HUDEP-2 (cell line): ENCODE data around the gene TSC22D2.

Source experiments
- DNase-seq, 76 experiments: peaks; one replicate each; lab custom pipeline; 2025; ENCODE audit not compliant: unreplicated experiment in 76 of 76; lab: John Stamatoyannopoulos, UW

TSC22D2 gene

DNA sequence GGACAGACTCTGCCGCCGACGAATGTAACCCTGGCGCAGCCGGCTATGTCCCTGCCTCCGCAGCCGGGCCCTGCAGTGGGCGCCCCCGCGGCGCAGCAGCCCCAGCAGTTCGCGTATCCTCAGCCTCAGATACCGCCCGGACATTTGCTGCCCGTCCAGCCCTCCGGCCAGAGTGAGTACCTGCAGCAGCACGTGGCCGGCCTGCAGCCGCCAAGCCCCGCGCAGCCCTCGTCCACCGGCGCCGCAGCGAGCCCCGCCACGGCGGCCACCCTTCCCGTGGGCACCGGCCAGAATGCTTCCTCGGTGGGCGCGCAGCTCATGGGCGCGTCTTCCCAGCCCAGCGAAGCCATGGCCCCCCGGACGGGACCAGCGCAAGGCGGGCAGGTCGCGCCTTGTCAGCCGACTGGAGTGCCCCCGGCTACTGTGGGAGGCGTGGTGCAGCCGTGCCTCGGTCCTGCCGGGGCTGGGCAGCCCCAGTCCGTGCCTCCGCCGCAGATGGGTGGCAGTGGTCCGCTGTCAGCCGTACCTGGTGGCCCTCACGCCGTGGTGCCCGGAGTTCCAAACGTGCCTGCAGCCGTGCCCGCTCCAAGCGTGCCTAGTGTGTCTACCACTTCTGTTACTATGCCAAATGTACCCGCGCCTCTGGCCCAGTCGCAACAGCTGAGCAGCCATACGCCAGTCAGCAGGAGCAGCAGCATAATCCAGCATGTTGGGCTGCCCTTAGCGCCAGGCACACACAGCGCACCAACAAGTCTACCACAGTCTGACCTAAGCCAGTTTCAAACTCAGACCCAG lies 2.4 kb downstream of the TSC22D2 start:
- peak in 39 of 76 experiments; percentile 1 to 38 (median 22) for DNase-seq

DNA sequence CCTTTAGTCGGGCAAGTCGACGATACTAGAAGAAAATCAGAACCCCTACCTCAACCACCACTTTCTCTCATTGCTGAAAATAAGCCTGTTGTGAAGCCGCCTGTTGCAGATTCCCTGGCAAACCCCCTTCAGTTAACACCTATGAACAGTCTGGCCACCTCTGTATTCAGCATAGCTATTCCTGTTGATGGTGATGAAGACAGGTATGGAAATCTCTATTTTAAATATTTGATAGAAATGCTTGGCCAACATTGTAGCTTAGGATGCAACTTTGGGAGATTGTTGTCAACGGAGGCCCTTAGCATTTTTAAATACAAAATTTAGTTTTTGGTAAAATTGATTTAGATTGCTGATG lies 3.0 kb downstream of the TSC22D2 start:
- DNase-seq: no peak

DNA sequence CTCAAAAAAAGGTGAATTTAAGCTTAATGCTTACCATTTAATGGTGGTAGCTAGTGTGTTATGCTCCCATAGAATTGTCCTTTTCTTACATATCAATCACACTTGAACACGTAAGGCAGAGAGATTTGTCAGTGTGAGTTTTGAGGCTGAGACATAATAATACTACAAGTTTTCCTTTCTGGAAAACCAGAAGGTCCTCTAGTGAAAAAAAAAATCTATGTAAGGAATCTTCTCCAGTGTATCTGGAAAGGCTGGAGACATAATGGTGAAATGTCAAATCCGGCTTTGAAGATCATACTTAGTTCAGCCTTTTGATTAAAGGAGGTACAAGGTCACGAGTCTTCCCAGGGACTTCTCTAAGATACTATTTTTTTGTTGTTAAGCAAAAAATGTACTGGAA lies 3.4 kb downstream of the TSC22D2 start:
- no peak for DNase-seq

DNA sequence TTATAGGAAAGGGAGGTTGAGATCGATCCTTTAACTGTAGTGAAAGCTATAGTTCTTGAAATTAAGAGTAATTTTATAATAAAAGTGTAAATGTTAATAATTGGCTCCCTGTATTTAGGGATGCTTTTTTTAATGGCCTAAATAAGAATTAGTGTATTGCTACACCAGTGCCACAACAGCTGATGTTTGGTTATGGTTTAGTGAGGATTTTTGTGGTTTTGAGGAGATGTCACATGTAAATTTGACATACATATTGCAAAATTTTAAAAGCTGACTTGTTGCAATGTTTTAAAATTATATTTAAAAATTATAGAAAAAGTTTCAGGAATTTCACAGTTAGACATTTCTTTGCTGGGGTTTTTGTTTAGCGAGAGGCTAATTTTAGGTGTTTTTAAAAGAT lies 3.9 kb downstream of the TSC22D2 start:
- no peak for DNase-seq

DNA sequence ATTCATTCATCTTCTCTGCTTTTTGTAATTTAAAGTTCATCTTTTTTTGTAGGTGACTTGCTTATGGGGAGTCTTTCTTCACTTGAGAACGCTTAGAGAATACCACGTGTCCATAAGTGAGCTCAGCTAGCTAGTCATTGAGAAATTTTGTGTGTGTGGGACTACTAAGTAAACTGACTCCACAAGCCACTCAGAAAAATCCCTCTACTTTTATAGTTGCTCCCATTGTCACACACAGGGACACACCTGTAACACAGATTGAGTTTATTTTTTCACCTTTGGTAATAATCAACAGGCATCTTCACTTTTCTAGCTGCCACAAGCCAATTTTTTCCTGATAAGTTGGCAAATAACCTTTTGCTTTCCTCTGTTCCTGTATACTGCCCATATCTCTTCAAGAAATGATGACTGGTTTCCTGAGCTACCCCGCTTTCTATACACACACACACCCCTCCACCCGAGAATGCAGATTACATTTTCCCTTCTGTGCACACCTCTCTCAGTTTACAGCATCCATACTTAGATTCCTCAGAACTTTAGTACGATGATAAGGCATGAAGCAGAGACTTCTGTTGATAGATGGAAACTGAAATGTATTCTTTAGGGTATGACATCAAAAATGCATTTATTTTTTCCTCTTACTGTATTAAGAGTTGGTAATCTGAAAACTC lies 4.6 kb downstream of the TSC22D2 start:
- peak in 22 of 76 experiments; percentile 1 to 52 (median 16) for DNase-seq

DNA sequence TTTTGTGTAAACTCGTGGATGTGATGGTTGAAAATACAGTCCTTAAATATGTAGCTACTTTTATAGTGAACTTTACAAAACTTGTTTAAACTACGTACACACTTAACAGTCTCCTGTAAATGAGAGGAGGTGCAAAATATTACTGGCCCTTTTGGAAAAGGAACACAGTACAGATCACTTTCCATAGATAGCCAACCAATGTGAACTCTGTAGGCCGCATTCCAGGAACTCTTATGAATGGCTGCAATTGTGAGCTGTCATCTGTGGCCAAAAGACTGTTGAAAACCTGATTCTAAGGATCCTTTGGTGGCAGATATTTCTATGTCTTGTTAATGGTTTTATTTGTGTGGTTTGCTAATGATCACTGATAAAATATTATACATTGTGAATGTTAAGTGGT lies 6.2 kb downstream of the TSC22D2 start:
- DNase-seq: peak in 40 of 76 experiments; percentile 1 to 60 (median 24)

DNA sequence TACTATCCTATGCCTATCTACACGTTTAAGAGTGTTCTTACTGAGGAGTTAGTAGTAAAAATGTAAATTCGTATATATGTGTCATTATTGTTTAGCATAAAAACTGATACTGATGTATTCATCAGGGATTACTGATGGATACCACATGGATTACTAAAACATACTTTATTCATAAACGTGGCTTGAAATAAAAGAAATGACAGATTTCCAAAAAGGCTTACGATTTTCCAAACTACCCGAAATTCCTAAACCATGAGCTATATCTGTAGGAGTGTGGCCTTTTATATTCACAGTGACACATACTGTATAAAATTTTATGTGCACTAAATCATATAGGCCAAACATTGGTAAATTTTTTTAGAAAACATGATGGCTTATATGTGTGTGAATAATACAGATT lies 6.9 kb downstream of the TSC22D2 start:
- no peak for DNase-seq

DNA sequence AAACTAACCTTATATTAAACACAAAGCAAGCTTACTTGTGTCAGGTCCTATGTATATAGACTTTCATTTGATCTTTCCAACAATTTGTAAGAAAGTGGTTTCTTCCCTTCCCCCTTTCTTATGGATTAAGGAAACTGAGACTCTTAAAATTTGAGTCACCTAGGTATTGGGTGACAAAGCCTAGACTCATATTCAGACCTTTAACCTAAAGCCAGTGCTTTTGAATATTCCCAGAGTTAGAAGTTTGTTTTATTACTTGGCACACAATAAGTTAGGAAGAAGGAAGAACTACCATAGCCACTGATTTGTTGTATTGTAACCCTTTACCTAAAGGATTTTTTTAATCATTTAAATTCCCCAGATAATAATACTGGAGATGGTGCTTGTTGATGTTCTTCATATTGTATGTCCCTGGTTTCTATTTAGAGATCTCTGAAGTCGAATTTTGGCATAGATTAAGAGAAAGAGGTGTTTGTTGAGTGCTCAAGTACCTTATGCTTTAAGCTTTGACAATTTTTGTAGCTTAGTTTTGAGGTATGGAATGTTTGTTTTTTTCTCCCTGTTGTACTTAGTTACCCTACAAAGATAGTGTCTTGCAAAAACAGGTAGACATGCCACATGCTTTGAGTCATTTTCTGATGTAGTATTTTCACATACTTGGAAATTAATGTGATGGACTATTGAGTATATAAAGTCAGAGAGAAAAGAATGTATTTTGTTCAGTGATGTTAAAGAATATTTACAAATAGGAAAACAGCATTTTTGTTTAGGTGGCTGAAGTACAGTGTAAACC lies 11.2 kb downstream of the TSC22D2 start:
- DNase-seq: no peak

DNA sequence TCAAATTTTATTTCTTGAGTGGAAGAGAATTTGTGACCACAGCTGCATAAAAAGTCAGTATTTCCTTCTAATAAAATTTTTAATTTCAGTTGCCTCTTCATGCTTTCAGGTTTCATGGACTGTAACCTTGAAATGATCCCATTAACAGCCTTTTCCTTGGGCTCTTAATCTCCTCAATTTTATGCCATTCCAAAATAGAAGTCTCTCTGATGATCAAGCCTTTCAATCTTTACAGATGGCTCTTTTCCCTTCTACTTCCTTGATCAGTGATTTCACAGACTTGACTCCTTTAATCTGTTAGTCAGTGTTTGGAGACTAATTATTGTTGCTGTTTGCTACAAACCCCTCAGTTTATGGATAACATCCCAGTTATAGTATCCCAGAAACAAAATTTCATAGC lies 11.9 kb downstream of the TSC22D2 start:
- no peak for DNase-seq

DNA sequence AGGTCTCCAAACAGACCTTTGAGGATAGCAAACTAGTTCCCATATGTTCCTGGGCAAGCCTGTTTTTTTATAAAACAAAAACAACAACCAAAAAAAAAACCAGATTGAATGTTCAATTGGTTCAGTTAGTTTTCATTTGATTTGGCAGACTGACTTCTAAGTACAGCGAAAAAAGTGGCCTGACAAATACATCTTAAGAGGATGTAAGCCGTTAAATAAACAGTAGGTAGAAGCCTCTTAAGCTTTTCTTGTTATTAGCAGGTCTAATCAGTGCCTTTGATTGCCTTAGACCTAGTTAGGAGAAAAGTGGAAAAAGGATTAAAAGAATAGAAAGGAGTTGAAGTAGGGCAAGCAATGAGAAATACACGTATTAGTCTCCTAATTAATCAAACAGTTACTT lies 13.2 kb downstream of the TSC22D2 start:
- DNase-seq: no peak

DNA sequence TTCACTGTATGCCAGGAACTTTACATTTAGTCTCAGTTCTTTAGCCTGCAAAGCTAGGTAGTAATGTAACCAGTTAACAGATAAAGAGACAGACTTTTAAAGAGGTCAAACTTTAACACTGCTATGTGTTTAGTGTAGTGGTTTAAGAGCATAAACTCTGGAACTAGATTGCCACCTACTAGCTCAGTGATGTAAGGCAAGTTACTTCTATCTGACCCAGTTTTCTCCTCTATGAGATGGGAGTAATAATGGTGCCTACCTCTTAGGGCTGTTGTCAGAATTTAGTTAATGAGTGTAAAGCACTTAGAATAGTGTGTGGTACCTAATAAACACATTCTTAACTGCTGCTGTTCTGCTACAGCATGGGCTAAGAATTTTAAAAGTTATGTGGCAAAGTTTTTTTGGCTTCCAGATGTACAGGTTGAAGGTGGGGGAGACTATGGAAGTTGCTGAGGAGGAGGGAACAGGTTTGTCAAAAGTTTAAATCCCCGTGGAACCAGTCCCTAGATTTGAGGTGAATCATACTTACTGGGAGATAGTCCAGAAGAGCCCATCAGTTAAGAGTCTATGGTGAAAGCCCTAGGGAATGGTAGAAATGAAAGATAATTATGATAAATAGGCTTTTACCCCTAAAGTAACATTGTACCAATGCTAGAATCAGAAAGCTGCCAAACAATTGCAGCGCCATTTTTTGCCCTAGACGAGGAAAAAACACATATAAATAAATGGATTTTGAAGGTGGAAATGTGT lies 13.9 kb downstream of the TSC22D2 start:
- DNase-seq: peak in 3 of 76 experiments; percentile 1 to 8 (median 5)

DNA sequence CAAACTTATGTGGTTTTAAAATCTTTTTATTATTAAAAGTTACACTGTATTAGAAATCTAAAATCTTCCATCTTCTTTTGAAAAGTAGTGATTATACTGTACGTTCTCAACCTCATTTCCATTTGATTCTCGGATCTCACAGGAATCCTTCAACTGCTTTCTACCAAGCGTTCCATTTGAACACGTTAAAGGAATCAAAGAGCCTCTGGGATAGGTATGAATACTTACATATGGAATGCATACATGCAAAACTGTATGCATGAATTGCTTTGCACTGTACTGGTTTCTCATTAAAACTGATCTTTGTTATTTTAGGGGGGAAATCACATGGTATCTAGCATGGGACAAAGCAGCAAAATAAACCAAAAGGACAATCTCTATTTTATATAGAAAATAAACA lies 14.8 kb downstream of the TSC22D2 start:
- DNase-seq: no peak

DNA sequence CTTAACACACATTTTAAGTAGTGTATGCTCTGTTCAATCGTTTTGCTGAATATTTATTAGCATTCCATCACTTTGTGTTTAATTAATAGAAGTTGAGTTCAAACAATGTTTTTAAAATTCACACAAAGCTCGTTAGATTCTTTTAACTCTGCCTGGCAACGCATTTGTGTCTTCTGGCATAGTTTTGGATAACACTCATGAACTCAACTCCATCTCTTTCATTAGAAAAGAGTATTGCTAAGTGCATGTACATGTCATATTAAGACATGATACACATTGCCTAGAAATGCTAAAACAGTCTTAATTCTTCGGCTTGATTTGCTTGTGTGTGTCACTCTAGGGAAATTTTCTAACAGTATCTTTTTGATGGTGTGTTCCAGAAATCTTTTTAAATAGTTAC lies 15.7 kb downstream of the TSC22D2 start:
- no peak for DNase-seq

DNA sequence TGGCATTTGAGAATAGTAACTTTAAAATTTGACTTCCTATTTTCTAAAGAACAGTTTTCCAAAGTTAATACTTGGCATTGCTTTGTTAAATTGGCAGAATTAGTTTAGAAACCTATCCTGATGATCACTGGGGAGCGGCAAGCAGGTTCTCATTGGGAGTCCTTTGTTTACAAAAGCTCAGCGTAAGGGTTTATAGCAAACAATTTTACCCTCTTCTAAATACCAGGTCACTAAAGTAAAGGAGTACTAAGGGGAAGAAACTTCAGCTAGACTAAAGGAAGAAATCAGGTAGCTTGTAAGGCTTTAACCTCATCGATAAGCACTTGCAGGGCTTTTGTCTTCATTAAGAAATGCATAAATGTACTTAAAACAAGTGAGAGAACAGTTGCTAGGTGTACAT lies 18.2 kb downstream of the TSC22D2 start:
- no peak for DNase-seq

DNA sequence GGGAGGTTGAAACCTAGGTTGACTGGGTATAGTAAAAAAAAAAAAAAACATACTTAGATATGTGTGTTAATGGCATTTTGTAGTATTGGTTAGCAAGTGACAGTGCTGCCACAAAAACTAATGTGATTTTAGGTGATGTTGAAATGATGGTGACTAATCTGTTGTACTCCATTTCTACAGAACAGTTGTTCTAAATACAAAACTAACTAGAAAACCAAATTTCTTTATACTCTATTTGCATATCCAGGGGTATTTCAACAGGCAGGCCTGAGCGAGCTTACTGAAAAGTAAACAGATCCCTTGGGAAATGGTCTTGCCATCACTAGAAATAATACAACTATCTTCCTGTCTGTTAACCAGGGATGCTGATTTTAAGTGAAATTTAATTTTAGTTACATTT lies 20.5 kb downstream of the TSC22D2 start:
- DNase-seq: no peak

DNA sequence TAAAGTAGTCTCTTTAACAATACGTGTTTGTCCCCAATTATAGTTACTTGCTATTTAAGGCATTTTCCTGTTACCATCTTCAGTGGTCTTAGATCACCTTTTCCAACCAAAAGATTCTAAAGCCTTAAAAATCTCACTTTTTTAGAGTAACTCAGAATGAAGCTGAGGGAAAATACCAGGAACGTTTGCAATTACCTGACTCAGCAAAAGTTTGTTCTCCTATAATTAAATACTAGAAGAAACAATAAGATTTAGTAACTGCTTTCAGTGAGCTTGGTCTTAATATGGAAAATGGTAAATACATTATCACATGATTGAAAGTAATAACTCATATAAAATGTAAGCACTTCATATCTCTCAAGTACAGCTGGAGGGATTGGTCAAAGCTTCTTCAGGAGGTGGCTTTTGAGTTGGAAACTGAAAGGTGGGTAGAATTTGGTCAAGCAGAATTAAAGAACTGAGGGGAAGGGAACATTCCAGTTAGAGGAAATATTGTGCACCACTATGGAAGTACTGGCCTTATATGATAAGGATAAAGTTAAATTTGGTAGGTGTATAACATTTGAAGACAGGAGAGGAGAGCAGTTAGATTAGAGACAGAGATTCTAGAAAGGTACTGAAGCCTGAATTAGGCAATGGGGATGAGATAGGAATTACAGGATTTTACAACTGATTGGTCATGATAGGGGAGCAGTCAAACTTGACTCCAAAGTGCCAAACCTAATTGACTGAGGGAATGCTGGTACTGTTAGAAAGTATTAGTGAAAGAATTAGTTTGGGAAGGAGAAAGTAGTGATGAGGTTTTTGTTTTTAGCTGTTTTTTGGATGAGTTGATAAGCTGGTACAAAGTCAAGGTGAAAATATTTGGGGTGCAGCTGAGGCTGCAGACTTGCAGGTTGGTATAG lies 21.9 kb downstream of the TSC22D2 start:
- DNase-seq: no peak

DNA sequence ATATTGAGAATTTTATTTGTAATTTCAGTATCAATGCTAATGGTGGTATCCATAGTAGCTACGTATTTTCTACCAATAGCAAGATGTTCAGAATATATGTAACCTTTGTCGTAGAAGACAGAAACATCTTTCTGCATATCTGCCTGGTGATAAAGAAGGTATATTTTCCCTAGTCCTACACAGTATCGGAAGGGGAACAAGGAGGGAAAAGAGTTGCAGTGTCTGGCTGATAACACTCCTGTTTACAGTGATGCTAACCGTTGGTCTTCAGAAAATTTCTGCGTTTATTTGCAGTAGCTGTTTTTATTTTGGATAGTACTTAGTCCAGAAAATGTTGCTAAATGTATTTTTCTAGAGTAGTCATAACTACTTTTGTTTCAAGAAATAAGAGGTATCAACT lies 25.2 kb downstream of the TSC22D2 start:
- DNase-seq: no peak

DNA sequence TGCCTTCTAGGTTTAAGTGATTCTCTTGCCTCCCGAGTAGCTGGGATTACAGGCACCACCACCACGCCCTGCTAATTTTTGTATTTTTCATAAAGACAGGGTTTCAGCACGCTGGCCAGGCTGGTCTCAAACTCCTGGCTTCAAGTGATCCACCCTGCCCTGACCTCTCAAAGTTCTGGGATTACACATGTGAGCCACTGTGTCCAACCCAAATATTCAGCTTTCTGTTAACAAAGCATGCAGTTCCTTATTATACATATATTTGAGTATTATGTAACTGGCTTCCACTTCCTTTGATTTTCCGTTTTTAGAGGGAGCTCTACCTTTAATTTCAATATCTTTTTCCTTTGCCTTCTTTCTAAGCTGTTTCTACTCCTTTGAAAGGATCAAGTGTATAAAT lies 26.1 kb downstream of the TSC22D2 start:
- DNase-seq: no peak

DNA sequence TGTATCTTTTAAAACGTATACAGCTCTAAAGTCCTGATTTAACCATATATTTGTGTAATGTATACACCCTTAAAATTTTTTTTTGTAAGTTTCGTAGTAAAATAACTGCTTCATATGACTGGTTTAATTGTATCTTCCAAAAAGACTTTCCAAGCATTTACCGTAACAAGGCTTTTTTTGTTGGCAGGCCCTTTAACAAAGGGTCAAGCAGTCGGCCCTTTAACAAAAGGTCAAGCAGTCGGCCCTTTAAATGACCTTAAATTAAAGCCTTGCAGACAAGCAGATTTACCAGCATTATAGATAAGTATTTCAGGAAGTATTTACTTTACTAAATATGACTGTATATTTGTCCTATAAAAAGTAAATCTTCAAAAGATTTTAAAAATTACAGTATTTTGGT lies 28.1 kb downstream of the TSC22D2 start:
- DNase-seq: no peak

DNA sequence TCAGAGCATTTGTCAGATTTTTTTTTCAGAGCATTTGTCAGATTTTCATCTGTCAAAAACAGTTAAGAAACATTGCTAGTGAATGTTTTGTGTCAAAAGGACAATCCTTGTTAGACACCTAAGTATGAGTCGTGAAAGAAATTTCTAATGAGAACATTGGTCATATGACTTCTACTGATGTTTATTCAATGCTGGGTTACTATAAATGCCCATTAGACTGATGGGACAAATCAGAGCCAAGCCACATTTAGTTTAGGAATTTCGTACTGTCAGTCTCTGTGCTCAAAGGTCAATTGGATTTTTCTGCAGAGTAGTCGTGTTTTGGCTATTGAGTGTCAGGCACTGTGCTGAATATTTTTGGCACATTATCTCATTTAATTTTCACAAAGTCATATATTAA lies 31.6 kb downstream of the TSC22D2 start:
- no peak for DNase-seq
